CD4-positive, alpha-beta T cell treated with Interferon gamma for 1 hour (primary cell): ENCODE results near the gene TSPAN17.

ENCODE experiments used
- DNase-seq: peaks from one replicate; pipeline ENCODE4 v3.0.0-alpha.2; 2020

Gene TSPAN17

DNA sequence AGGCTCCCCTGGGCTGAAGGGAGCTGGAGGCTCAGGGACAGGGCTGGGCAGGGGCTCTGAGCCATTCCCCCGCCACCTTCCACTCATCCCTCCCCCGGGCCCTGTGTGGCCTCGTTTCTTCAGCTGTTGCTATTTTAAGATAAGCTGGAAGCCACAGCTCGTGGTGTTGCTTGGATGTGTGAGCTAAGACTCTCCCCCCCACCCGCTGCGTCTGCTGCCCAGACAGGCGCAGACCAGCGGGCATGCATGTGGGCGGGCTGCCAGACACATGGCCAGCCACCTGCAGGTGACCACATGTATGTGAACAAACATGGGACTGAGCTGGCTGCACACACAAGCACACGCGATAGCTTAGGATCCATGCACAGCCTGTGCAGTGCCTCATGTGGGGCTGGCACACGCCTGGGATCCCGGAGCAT, 25.6 kb upstream of the TSPAN17 start:
- DNase-seq: no peak

DNA sequence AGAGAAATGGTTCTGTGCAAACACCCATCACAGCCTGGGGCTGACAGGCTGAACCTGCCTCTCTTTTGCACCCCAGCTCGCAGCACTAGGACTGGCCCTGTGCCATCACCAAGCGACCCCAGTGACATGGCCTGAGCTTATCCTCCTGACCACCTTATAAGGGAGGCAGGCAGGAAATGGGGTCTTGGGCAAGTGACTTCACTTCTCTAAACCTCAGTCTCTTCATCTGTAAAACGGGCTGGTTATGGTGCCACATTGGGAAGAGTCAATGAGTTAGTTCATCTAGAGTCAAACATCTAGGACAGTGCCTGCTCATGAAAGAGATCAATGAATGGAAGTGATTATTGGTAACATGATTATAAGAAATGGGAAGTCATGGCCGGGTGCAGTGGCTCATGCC, 23.1 kb upstream of the TSPAN17 start:
- no peak for DNase-seq

DNA sequence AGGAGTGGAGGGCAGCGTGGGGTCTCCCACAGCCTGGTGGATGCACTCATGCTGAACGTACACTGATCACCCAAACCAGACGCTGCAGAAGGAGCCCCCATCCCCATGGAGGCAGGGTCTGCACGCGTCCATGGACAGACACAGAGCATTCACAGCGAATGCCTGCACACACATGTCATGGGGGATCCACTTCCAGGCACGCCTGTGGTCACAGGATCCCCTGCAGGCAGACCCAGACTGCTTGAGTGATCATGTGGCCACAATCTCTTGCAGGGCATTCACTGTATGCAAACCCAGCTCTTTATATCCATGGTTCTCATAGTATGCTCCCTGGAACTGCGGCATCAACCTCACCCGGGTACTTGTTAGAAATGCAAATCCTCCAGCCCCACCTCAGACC, 22.3 kb upstream of the TSPAN17 start:
- no peak for DNase-seq

DNA sequence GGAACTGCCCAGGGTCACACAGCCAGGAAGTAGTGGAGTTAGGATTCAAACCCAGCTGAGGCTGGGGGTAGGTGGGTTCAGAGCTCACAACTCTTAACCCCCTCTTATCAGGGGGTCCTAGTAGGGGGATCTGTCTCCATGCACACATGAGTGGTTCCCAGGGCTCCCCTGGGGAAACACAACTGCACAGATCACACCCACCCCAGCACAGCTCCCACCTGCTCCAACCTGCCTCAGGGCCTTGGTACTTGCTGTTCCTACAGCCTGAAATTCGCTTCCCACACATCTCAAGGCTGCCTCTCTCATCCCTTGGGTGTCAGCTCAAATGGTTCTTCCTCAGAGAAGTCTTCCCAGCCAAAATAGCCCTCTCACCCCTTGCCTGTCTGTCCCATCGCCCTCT, 21.8 kb upstream of the TSPAN17 start:
- DNase-seq: no peak

DNA sequence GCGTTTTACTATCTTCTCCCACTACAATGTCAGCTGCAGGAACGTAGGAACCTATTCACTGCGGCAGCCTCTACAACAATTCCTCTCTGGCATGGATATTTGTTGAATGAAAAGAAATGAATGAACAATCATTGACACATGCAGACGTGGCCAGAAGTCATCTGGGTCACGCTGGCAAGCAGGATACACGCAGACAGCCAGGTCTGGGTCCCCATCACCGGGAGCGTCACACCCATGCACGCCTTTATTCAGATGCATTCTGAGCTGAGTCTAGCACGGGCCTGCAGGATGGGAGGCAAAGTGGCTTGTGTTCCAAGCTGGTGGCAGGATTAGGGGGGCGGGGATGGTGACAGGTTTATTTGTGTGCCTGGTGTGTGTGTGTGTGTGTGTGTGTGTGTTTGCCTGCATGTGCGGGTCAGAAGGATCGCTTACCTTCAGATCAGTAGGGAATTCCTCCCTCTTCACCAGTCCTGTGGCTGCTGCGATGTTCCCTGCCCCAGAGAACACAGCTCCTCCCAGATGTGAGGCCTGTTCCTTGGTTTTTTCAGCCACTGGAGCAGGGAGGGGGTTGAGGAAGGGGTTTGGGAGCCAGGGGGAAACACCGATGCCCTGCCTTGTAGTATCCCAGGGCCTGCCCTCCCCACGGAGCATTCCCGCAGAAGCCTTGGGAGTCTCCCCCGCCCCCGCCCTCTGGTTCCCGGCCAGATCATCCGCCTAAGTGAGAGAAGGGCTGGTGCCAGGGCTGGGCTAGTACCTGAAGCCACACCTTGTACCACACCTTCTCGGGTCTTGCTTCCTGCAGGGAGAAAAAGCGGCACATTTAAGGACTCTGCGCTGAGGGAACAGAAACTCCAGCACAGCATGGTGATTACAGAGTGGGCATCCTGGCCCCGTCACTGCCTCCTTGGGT, 21.1 kb upstream of the TSPAN17 start:
- no peak for DNase-seq

DNA sequence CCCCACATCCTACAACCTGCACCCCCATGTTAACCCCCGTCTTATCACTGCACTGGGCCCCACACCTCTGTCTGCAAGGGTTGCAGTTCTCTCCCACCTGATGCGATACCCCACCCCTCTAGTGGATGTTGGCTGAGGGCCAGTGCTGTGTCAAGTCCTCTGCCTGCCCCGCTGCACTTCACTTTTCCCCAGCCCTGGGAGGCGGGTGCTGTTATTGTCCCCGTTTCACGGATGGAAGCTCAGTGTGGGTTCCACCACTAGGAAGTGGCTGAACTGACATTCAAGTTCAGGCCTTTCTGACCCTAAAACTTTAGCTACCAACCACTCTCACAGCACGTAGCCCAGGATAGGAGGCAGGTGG, 20.4 kb upstream of the TSPAN17 start:
- DNase-seq: no peak

DNA sequence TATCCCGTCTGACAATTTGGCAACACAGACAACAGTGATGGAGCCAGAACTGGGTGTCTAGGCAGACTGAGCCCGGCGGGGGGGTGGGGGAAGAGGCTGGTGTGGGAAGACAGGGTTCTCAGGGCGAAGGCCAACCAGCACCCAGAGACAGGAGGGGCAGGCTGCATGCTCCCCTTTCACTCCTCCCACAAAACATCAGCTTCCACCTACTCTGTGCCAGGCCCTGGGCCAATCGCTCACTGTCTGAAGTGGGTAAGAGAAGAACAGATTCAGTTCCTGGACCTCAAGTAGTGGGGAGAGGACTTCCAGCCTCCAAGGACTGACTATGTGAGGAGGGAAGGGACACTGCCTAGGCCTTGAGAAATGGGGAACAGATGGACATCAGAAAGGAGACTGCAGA, 19.7 kb upstream of the TSPAN17 start:
- DNase-seq: no peak

DNA sequence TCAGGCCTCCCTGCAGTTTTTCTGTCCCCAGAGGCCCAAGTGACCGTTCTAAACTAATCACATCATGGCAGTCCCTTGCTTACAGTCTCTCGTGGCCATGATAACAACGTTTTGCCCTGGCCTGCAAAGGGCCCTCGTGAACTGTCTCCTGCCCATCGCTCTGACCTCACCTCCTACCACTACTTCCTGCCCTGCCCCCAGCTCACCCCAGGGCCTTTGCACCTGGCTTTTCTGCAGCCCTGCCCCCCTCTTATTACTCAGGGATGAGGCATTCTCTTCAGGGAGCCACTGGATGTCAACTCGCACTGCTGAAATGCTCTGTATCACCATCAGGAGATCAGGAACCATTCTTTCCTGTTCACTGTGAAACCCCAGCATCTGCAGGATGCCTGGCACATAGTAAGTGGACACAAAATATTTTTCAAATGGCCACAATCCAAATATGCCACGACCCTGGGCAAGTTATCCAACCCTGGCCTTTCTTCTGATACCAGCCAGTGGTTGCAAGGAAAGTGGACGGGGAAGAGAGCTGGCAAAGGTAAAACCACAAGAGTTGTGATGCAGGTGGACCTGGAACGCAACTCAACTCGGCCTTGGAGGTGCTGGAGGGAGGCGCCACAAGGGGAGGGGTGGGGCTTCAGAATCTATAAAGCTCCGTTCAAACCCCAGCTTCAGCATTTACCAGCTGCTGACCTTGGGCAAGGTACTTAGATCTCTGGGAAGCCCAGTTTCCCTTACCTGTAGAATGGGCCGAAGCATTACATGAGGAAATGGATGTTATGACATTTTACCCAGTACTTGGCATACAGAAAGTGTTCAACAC, 18.7 kb upstream of the TSPAN17 start:
- no peak for DNase-seq

DNA sequence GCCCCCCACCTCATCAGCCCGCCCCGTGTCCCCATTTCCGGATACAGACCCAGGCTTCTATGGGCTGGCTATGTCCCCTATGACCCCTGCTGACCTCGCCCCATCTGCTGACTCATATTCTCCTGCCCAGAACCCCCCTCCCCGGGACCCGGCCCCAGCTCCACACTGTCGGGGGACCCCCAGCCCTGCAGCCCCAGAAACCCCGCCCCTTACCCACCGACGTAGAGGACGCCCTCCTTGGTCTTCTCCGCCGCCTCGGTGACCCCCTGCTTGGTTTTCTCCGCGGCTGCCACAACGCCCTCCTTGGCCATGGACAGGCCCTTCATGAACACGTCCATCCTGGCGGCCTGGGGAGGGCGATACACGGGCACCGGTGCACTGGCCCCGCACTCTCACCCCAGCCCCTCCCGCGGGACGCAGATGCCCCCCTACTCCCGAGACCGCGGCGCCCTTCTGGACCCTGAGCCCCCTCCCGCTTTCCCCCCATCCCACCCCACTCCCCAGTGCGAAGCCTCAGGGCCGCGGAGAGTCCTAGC, 17.9 kb upstream of the TSPAN17 start:
- DNase-seq: no peak

DNA sequence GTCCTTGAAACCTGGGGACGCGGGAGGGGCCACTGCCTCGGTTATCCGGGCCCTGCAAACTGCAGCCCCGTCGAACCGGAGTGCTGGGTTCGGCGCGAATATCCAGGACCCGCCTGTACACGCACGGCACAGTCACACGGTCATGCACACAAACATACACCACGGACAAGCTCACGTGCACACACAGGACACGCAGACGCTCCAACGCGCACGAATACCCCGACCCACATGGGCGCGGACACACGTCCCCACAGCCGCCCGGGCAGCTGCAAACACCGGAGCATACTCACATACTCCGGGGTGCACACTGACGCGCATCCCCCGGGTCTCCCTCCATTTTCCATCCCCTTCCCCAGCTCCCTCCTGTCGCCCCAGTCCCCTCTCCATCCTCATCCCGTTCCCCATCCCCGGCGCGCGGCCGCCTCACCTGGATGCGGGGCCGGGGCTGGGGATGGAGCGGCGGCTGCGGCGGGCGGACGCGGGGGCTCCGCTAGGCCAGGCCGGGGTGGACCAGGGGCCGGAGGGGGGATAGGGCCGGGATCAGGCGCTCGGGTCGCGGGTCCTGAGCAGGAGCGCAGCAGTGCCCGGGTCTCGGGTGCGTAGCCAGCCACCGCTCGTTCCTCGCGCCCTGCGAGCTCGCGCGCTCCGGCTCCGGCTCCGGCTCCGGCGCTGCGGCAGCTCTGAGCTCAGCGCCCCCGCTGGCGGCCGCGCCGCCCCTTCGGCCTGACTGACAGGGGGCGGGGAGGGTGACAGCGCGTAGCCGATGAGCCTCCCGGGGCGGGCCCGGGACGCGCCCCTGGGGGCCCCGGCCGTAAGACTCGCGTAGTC, 17.2 kb upstream of the TSPAN17 start, which contains the start of the genes EIF4E1B and SNCB:
Gene EIF4E1B, plus strand, starts transcription at position 823 of the 828 bp plus-strand sequence. CDS start 12,113 bp downstream, outside the sequence.
Gene SNCB, minus strand, starts transcription at position 682 of the 828 bp plus-strand sequence. CDS start 880 bp downstream, outside the sequence.
- peak; percentile 51 for DNase-seq

DNA sequence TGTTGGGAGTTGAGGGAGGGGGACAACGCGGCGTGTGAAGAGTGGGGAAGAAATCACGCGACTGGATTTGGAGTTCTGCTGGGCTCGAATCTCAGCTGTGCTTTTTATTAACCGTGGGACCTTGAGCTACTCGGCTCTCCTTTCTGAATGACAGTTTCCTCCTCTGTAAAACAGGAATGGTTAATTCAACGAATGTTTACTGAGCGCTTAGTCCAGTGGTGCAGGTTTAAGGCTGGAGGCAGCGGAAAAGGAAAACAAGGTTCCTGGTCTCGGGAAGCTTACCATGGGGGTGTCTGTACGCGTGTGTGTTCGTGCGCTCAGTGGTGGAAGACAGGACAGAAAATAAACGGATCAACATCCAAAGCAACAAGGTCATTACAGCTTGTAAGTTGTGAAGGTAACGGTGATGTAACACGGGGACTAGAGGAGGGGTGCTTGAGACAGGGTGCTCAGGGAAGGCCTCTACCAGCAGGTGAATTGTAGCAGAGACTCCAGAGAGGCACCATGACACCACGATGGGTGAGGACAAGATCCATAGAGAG, 16.5 kb upstream of the TSPAN17 start:
- no peak for DNase-seq

DNA sequence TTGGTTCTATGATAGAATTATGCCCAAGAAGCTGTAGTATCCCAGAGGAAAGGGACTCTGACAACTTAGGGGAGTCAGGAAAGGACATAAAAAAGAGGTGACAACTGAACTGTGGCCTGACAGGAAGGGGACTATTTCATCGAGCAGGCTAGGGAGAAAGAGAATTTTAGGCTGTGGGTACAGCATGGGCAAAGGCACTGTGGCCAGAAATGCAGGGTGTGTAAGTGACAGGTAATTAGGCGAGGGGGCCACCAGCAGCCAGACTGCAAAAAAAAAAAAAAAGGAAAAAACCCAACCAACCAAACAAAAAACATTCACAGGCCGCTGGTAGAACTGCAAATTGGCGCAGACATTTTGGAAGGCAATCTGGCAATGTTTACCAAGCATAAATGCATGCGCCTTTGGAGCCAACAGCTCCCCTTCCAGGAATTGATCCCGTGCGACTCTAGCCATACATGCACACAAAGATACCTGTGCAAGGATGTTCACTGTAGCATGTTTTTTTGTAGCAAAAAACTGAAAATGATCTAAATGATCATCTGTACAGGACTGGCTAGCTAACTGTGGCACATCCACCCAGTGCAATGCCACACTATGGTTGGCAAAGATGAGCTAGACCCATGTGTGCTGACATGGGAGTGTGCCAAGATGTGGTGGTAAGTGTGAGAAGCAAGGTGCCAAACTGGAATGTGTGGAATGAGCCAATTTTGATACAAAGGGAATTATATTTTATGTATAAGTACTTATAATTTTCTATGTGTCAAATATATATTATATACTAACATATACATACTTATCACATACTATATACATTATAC, 15.7 kb upstream of the TSPAN17 start:
- no peak for DNase-seq

DNA sequence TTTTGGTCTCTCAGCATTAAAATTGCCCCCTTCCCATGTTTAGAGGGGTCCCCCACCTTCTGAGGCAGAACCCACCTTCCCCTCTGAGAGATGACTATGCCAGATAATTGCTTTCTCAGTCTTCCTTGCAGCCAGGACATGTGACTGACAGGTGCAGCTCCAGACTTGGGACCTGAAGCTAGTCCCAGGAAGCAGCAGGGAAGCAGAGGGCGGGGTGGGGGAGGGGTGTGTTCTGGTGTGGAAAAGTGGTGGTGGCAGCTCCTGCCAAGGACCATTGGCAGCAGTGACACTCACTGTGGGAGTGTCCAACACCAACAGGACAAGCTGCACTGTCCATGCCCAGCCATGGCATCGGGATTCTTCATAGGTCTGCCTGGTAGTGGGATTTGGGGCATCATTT, 14.5 kb upstream of the TSPAN17 start:
- DNase-seq: no peak

DNA sequence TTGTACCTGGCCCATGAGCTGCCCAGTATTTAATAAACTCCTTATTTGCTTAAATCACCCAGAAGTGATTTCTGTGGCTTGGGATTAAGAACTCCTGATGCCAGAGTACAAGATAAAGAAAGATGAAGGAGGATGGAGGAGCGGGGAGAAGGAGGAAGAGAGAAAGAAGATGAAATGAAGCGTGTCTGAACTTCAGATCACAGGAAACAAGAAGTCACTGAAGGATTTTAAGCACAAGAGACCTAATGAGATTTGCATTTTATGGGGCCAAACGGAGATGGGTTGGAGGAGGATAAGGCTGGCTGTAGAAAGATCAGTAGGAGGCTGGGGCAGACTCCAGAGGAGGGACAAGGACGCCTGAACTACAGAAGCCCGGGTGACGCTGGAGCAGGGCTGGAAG, 13.7 kb upstream of the TSPAN17 start:
- DNase-seq: no peak

DNA sequence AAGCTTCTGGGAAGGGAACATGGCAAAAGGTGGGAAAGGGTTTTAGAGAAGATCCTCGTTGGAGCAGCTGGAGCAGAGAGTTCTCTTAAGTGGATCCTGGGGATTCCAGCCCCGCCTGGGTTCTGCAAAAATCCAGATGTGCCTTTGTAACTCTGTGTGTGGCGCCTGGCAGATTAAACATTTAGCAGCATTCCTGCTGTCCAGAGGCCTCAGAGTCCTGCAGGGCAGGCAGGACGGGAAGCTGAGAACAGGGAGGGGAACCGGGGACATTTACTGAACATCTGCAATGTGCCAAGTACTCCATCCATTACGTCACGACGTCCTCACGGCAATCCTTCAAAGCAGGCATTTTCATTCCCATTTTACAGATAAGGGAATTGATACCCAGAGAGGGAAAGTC, 10.9 kb upstream of the TSPAN17 start:
- no peak for DNase-seq

DNA sequence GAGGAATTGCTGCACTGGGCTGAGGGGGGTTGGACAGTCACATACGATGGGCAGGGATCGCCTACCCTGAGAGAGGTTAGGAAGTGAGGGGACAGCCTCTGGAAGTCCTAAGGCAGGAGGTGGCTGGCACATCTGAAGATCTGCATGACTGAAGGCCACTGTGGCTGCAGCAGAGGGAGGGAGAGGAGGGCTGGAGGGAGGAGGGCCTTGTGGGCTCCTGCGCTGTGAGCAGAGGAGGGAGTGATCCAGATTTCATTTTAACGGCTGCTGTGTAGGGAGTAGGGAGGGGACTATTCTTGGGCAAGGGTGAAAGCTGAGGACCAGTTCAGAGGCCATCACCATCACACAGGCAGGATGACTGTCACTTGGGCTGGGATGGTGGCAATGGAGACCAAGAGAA, 9.7 kb upstream of the TSPAN17 start:
- DNase-seq: no peak

DNA sequence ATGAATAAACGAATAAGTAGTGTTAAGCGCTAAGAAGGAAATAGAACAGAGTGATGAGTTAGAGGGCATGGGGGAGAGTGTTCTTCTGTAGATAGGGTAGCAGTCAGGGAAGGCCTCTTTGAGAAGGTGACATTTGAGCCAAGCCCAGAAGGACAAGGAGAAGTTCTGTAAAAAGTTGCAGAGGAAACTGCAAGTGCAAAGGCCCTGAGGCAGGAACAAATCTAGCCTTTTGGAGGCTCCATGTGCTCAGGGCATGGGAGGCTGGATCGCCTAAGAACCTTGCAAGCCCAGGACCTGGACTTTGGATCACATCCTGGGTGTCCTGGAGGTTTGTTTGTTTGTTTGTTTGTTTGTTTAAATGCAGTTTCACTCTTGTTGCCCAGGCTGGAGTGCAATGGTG, 8.8 kb upstream of the TSPAN17 start:
- no peak for DNase-seq

DNA sequence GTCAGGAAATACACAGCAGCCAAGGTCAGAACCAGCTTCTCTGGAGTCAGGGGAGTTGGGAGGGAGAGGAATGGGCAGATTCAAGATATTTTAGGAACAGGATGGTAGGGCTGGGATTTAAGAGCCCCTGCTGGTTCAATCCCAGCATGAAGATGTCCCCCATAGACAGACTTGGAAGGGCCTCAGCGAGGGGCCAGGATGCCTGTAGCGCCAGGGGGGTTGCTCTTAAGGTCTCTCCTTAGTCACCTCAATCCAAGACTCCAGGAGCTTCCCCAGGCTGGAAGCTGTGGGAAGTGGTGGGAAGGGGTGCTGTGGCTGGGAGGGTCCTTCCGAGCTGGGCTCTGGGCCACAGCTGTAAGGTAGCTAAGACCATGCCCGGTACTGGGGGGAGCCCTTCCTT, 8.1 kb upstream of the TSPAN17 start:
- DNase-seq: no peak

DNA sequence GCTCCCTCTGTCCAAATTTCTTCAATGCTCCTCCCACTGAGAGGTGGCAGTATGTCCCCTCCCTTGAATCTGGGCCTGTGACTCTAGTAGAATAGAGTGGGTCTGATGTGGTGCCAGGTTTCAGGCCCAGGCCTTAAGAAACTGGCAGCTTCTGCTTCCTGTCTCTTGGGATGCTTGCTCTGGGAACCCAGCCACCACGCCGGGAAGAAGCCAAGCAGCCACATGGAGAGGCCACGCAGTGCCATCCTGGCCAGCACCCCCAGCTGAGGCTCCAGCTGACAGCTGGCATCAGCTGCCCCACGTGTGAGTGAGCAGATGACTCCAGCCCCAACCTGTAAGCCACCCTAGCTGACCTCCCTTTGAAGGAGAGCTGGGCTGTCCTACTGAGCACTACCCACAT, 7.3 kb upstream of the TSPAN17 start:
- no peak for DNase-seq

DNA sequence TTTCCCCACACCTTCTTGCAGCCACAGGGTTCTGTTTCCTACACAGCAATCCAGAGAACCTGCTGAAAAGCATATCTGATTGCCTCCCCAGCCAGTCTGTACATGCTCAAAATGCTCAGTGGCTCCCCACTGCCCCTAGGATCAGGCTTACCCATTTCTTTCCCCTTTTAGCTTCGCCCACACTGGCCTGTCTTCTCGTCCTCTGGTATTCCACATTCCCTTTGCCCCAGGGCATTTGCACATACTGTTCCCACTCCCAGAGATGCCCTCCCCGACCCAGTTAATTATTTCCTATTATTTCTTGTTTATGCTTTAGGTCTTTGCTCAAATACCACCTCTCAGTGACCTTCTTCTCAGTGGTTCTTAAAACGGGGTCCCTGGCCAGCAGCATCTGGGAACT, 6.7 kb upstream of the TSPAN17 start:
- DNase-seq: no peak

DNA sequence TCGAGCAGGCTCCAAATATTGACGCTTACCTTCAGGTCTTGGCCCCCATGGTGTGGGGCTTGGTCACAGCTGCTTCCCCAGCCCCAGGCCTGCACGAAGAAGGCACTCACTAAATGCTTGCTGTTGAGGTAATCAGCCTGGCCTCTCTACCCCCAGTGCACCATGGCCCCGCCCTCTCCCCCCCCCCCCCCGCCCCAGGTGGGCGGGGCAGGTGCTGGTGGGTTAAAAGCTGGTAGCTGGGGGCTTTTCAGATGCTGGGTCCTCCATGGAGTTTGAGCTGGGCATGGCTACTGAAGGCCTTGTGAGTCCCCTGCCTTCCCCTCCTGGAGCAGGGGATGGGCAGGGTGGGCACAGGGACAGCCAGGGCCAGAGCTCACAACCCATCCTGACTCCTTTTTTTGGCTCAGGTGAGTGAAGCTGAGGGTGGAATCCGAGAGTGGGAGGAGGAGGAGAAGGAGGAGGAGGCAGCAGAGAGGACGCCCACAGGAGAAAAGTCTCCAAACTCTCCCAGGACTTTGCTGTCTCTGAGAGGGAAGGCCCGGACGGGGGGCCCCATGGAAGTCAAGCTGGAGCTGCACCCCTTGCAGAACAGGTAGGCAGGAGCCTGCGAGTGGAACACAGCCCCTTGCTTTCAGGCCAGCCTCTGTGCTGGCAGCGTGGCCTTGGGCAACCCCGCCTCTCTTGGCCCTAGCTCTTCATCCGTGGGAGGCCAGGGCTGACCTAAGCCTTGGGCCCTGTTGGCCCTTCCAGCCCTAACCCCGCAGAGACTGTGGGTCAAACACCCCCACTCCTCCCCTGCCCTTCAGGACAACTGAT, 4.4 kb upstream of the TSPAN17 start:
- DNase-seq: no peak
